Left lung (tissue), 10 donors: Measurements from ENCODE around the gene GPC5. TPM values are rescaled to one million over a fixed set of nuclear protein-coding genes. Genes with fewer than 3 reads are reported as not detected.

ENCODE experiments used
- ATAC-seq: fragments of 200-7000 bp; cut with Tn5 transposase; one replicate; pipeline ENCODE4 v1.9.1; 2020; ENCODE audit warnings: moderate library complexity
- DNase-seq, 4 donors: peaks; one replicate each; pipeline ENCODE4 v3.0.0-alpha.2; 2013 to 2020
- H3K27ac ChIP-seq, 2 donors: fragments of 200-600 bp; sonication (generic) in 1 of 2; one replicate each; pipeline versions ENCODE4 v1.5.0 to v1.8.0; 2020 to 2021
- H3K27me3 ChIP-seq, 2 donors: fragments of 200-600 bp; sonication (generic) in 1 of 2; one replicate each; pipeline versions ENCODE4 v1.5.0 to v1.8.0; 2020 to 2021
- H3K36me3 ChIP-seq, 2 donors: fragments of 200-600 bp; sonication (generic) in 1 of 2; one replicate each; pipeline versions ENCODE4 v1.5.0 to v1.8.0; 2020 to 2021
- H3K4me1 ChIP-seq, 2 donors: fragments of 200-600 bp; one replicate each; pipeline ENCODE4 v1.8.0; 2021
- H3K4me3 ChIP-seq, 2 donors: fragments of 200-600 bp; sonication (generic) in 1 of 2; one replicate each; pipeline versions ENCODE4 v1.5.0 to v1.8.0; 2020 to 2021; ENCODE audit warnings: mild to moderate bottlenecking in 1 of 2
- H3K9me3 ChIP-seq, 2 donors: fragments of 200-600 bp; sonication (generic) in 1 of 2; one replicate each; pipeline versions ENCODE4 v1.5.0 to v1.8.0; 2020 to 2021
- CTCF ChIP-seq, 2 donors: fragments of 200-600 bp; sonication (generic) in 1 of 2; IDR thresholded peaks; one replicate each; pipeline versions ENCODE4 v1.5.0 to v1.8.0; 2021; ENCODE audit warnings: antibody characterized with exemption in 2 of 2
- intact Hi-C, 2 donors: fragments of 100-400 bp; cut with DNase I; formaldehyde crosslinking; loops; one replicate each; pipeline versions ENCODE4 v1.11.2 to v1.14.2; 2022
- polyA plus RNA-seq, 6 donors: library from polyadenylated mRNA; unstranded; fragments of 120-200 nt; gene quantifications; one replicate each; pipeline ENCODE4 v1.2.1, GENCODE V29; 2013; ENCODE audit not compliant: insufficient read length in 6 of 6
- total RNA-seq, 2 donors: library from RNA; stranded (reverse); fragmentation: NEBNext Ultra II Directional; extraction: Animal tissue kit (Norgen Biotek cat#: 25700); gene quantifications; one replicate each; pipeline ENCODE4 v1.2.1, GENCODE V29; 2021
- donor health status: DM: no; HTN: yes; CAD: no.
- donor health status: DM: no; HTN: no; CAD: no.

GPC5 gene
- total and polyA plus RNA-seq, 8 donors, result 9.2 to 19.5 (median 11.5) TPM

GRCh38 chr13:91493442-91493841 is 95.0 kb downstream of the GPC5 start:
- H3K36me3 ChIP-seq, result no peaks in the 10 kb centered on the region
- H3K4me1 ChIP-seq, result no peaks in the 10 kb centered on the region
- no peak for ATAC-seq
- H3K4me3 ChIP-seq, result no peak overlapping the region
- H3K9me3 ChIP-seq, result peaks cover 0 to 4% of the 10 kb centered on the region in 2 donors
- no peak for TF ChIP-seq CTCF (IDR thresholded peaks at IDR 0.05)
- H3K27me3 ChIP-seq, result no peaks in the 10 kb centered on the region
- no peak overlapping the region for H3K27ac ChIP-seq
- intact Hi-C loops, result no loop called here
- no peak for DNase-seq

GRCh38 chr13:91498298-91498697 is 99.9 kb downstream of the GPC5 start:
- no peaks in the 10 kb centered on the region for H3K9me3 ChIP-seq
- TF ChIP-seq CTCF (IDR thresholded peaks at IDR 0.05), result no peak
- intact Hi-C loops, result no loop called here
- no peaks in the 10 kb centered on the region for H3K27me3 ChIP-seq
- no peak overlapping the region for H3K4me3 ChIP-seq
- no peaks in the 10 kb centered on the region for H3K36me3 ChIP-seq
- no peak overlapping the region for H3K27ac ChIP-seq
- no peak for DNase-seq
- no peaks in the 10 kb centered on the region for H3K4me1 ChIP-seq
- no peak for ATAC-seq

GRCh38 chr13:91504216-91504615 is 105.8 kb downstream of the GPC5 start:
- Histone ChIP-seq H3K4me3 (no peak overlapping the region), H3K9me3 (no peaks in the 10 kb centered on the region), H3K27me3 (no peaks in the 10 kb centered on the region), H3K27ac (no peak overlapping the region), H3K4me1 (no peaks in the 10 kb centered on the region), H3K36me3 (no peaks in the 10 kb centered on the region)
- no peak for ATAC-seq
- TF ChIP-seq CTCF (IDR thresholded peaks at IDR 0.05), result no peak
- intact Hi-C loops, result no loop called here
- DNase-seq, result no peak

- Histone ChIP-seq H3K4me1 (no peaks in the 10 kb centered on the region), H3K9me3 (no peaks in the 10 kb centered on the region), H3K36me3 (no peaks in the 10 kb centered on the region), H3K27ac (no peak overlapping the region), H3K27me3 (no peaks in the 10 kb centered on the region), H3K4me3 (no peak overlapping the region)
- intact Hi-C loops, result no loop called here
- ATAC-seq (no peak), DNase-seq (no peak)
- TF ChIP-seq CTCF (IDR thresholded peaks at IDR 0.05), result no peak
Measured at GRCh38 chr13:91506759-91507158, 108.3 kb downstream of the GPC5 start.

- no peak for TF ChIP-seq CTCF (IDR thresholded peaks at IDR 0.05)
- Histone ChIP-seq H3K4me1 (no peaks in the 10 kb centered on the region), H3K27me3 (no peaks in the 10 kb centered on the region), H3K9me3 (no peaks in the 10 kb centered on the region), H3K36me3 (no peaks in the 10 kb centered on the region), H3K4me3 (no peak overlapping the region), H3K27ac (no peak overlapping the region)
- ATAC-seq (no peak), DNase-seq (no peak)
- intact Hi-C loops, result no loop called here
Measured at GRCh38 chr13:91510058-91510457, 111.6 kb downstream of the GPC5 start.
